ENCODE results near the gene TNNT3. TPM values are rescaled to one million over a fixed set of nuclear protein-coding genes. Genes with fewer than 3 reads are reported as not detected.

The TNNT3 gene
- polyA plus RNA-seq, 1 experiment = not detected

GRCh38 chr11:1952806-1953482 is 33.4 kb downstream of the TNNT3 start:
- H3K27me3 ChIP-seq (ENCODE audit: control insufficient read depth, insufficient read depth, low read length) = no peaks in the 10 kb centered on the region
- no peak overlapping the region for H3K4me3 ChIP-seq (ENCODE audit: low read depth, low read length)
- ChIA-PET POLR2A (no interaction called here), CTCF (interaction anchor here (1.0 to 5.2 kb wide), 4 partner anchors 77 to 198 kb away, joined by 3 to 39 read pairs (median 4); no protein-coding TSS in a partner anchor)
- no peaks in the 10 kb centered on the region for H3K9me3 ChIP-seq (ENCODE audit: control insufficient read depth, insufficient read depth, low read length)
- DNase-seq (ENCODE audit: low read depth, low spot score) = no peak
- no peak overlapping the region for H3K27ac ChIP-seq (ENCODE audit: low read depth, low read length)
- TF ChIP-seq CTCF (IDR thresholded peaks at IDR 0.05; ENCODE audit: low read depth, low read length) = no peak

DNA sequence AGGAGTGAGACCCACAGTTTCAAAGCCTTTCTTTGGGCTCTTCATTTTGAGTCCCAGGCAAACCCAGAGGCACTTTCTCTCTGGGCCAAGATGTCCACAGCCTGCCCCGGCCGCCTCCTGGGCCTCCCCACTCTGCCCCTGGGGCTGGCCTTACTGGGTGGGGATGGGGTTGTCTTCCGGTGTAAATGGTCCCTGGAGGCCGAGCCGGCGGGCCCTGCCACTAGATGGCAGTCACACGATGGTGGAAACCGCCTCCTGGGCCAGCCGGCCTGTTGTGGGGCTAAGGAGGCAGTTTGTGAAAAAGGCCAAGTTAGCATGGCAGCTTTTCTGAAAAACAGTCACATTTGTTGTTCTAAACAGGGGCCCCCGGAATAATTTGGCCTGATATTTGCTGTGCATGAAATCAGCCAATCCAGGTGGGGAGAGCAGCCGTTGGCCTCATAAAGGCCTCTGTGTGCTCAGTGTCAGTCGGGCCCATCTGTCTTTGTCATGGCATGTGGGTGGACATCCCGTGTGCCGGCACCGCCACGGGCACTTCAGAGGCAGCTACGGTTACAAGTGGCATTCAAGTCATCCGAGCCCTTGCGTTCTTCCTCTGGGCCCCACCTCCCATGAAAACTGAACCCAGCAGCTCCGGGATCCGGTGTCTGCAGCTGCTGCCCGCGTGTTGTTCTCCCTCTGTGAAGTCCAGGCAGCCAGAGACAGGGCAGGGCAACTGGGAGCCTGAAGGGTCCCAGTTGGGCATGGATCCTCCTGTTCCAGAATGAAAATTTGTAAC is 34.2 kb downstream of the TNNT3 start:
- 0 out of 2 replicates have a peak, but pooled peaks have one; percentile 8 for TF ChIP-seq CTCF (IDR thresholded peaks at IDR 0.05; ENCODE audit: low read depth, low read length)
- no peak overlapping the region for H3K4me3 ChIP-seq (ENCODE audit: low read depth, low read length)
- POLR2A ChIA-PET = no interaction called here
- H3K9me3 ChIP-seq (ENCODE audit: control insufficient read depth, insufficient read depth, low read length) = no peaks in the 10 kb centered on the region
- CTCF ChIA-PET = interaction anchor here (1.0 to 5.2 kb wide), 7 partner anchors 46 to 197 kb away, joined by 3 to 39 read pairs (median 4); no protein-coding TSS in a partner anchor
- no peak overlapping the region for H3K27ac ChIP-seq (ENCODE audit: low read depth, low read length)
- DNase-seq (ENCODE audit: low read depth, low spot score) = no peak
- no peaks in the 10 kb centered on the region for H3K27me3 ChIP-seq (ENCODE audit: control insufficient read depth, insufficient read depth, low read length)

- POLR2A ChIA-PET = no interaction called here
- DNase-seq (ENCODE audit: low read depth, low spot score) = no peak
- Histone ChIP-seq H3K27ac (ENCODE audit: low read depth, low read length) (no peak overlapping the region), H3K4me3 (ENCODE audit: low read depth, low read length) (no peak overlapping the region), H3K9me3 (ENCODE audit: control insufficient read depth, insufficient read depth, low read length) (no peaks in the 10 kb centered on the region), H3K27me3 (ENCODE audit: control insufficient read depth, insufficient read depth, low read length) (no peaks in the 10 kb centered on the region)
- no peak for TF ChIP-seq CTCF (IDR thresholded peaks at IDR 0.05; ENCODE audit: low read depth, low read length)
- CTCF ChIA-PET = interaction anchor here (1.2 kb wide), 1 partner anchor 9 kb away, joined by 3 read pairs; no protein-coding TSS in a partner anchor
Measured at GRCh38 chr11:1958367-1958766, 38.9 kb downstream of the TNNT3 start.

DNA sequence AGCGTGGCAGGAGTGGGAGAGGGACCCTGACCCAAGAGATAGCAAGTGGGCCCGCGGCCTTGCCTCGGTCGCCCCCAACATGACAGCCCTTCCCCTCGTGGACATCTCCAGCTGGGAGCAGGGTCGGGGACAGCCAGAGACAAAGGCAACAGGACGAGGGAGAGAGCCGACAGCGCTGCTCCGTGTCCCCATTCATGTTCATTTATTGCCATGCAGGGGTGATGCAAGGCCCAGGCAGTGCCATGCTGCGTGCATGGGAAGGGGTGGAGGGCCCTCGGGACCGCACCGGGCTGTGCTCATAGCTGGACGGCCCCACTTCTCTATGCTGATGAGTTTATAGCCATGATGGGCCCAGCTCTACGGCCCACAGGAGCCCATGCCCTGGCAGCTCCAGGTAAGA is 40.3 kb downstream of the TNNT3 start:
- H3K27me3 ChIP-seq (ENCODE audit: control insufficient read depth, insufficient read depth, low read length) = no peaks in the 10 kb centered on the region
- no peaks in the 10 kb centered on the region for H3K9me3 ChIP-seq (ENCODE audit: control insufficient read depth, insufficient read depth, low read length)
- no peak for TF ChIP-seq CTCF (IDR thresholded peaks at IDR 0.05; ENCODE audit: low read depth, low read length)
- POLR2A ChIA-PET = interaction anchor here (0.6 kb wide), 1 partner anchor 31 kb away, joined by 6 read pairs; no protein-coding TSS in a partner anchor
- no peak for DNase-seq (ENCODE audit: low read depth, low spot score)
- no peak overlapping the region for H3K4me3 ChIP-seq (ENCODE audit: low read depth, low read length)
- H3K27ac ChIP-seq (ENCODE audit: low read depth, low read length) = no peak overlapping the region
- CTCF ChIA-PET = interaction anchor here (0.6 kb wide), 1 partner anchor 163 kb away, joined by 3 read pairs; no protein-coding TSS in a partner anchor

- Histone ChIP-seq H3K27ac (ENCODE audit: low read depth, low read length) (no peak overlapping the region), H3K9me3 (ENCODE audit: control insufficient read depth, insufficient read depth, low read length) (no peaks in the 10 kb centered on the region), H3K27me3 (ENCODE audit: control insufficient read depth, insufficient read depth, low read length) (no peaks in the 10 kb centered on the region), H3K4me3 (ENCODE audit: low read depth, low read length) (no peak overlapping the region)
- no peak for TF ChIP-seq CTCF (IDR thresholded peaks at IDR 0.05; ENCODE audit: low read depth, low read length)
- DNase-seq (ENCODE audit: low read depth, low spot score) = no peak
- ChIA-PET POLR2A (no interaction called here), CTCF (no interaction called here)
Measured at GRCh38 chr11:1963864-1964263, 44.4 kb downstream of the TNNT3 start.

All from AG04450 (cell line).